HL-60 (cell line): ENCODE measurements around the gene TMEM252.

ENCODE experiments used
- DNase-seq, 2 experiments: peaks; one replicate each; pipeline ENCODE4 v3.0.0-alpha.2; 2010 to 2020; ENCODE audit warnings: low read depth in 1 of 2, low spot score in 1 of 2
- H3K27ac ChIP-seq: fragments of 250-450 bp; sonication (Bioruptor Pico); replicated peaks from 2 replicates; pipeline ENCODE4 v1.5.1; 2020; ENCODE audit warnings: mild to moderate bottlenecking, moderate library complexity
- H3K27me3 ChIP-seq: fragments of 250-450 bp; sonication (Bioruptor Pico); 2 replicates; pipeline ENCODE4 v1.5.1; 2021; ENCODE audit warnings: mild to moderate bottlenecking, moderate library complexity; ENCODE audit not compliant: insufficient read depth, poor library complexity, severe bottlenecking
- H3K4me3 ChIP-seq: replicated peaks from 2 replicates; pipeline ENCODE4 v1.5.1; 2011; ENCODE audit warnings: mild to moderate bottlenecking, control low read depth, low read length; ENCODE audit not compliant: insufficient read depth
- GABPA ChIP-seq: IDR thresholded peaks from 2 replicates; pipeline ENCODE4 v1.6.1; 2012; ENCODE audit warnings: low read depth
- POLR2AphosphoS5 ChIP-seq: IDR thresholded peaks from 2 replicates; pipeline ENCODE4 v1.6.1; 2012; ENCODE audit warnings: low read depth
- SPI1 ChIP-seq: IDR thresholded peaks from 2 replicates; pipeline ENCODE4 v1.6.1; 2012; ENCODE audit warnings: low read depth, mild to moderate bottlenecking, borderline replicate concordance
- TF ChIP-seq, protein P1 (sequence below): IDR thresholded peaks from one replicate; pipeline ENCODE4 v1.5.1; 2011; ENCODE audit warnings: low read length, control low read depth, inconsistent platforms; ENCODE audit not compliant: insufficient read depth
- TF ChIP-seq, protein P2 (sequence below): IDR thresholded peaks from 2 replicates; pipeline ENCODE4 v1.6.1; 2012; ENCODE audit warnings: low read depth; ENCODE audit not compliant: insufficient replicate concordance

Gene TMEM252

DNA sequence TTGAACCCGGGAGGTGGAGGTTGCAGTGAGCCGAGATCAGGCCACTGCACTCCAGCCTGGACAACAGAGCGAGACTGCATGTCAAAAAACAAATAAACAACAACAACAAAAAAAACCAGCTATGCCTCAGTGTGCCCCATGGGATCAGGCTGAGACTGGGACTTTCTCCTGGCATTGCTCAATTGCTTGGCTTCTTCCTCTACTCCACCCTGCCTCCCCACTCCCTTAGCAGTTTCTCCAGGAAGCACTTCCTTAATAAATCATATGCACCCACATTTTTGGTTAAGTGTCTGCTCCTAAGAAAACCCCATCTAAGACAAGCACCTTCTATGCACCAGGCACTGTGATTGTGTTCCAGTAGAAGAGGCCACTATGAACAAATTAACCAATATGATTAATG is 41.0 kb upstream of the TMEM252 start:
- Histone ChIP-seq H3K4me3 (no peak overlapping the region), H3K27me3 (no peaks in the 10 kb centered on the region), H3K27ac (no peak overlapping the region)
- DNase-seq = no peak
- TF ChIP-seq SPI1 (no peak), POLR2AphosphoS5 (no peak)

DNA sequence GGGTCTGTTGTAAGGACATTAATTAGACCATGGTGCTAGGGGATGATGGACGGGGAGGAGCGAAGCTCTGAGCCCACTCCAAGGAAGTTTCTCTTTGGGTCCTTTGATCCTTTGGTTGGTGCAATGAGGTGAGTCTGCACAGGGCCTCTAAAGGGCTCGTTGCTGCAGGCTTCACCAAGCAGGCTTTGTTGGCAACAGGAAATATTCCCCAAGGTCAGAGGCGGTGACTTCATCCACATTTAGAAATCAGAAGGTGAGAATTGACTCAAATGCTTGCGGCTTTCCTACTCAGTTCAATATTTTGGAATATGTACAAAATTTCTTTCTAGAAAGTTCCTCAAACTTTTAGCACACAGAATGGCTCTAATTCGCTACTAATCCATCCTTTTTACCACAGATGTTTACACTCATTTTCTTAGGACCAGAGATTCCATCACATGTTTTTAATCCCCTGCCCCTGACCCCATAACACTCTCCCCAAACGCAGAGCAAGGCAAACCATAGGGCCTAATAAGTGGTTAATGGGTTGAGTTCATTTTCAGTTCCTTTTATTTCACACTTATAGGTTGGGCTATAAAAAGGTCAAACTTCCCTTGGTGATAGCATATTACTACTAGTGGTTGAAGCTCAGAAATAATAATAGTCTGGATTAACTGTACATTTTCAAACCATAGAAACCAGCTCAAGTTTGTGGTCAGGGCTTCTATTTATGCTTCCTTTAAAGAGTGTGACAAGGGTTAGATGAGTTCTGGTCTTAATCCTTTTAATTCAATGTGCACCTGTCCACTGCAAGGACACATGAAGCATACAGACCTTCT is 37.3 kb upstream of the TMEM252 start:
- Histone ChIP-seq H3K4me3 (no peak overlapping the region), H3K27ac (no peak overlapping the region), H3K27me3 (no peaks in the 10 kb centered on the region)
- TF ChIP-seq POLR2AphosphoS5 (no peak), GABPA (no peak), SPI1 (no peak)
- TF ChIP-seq, protein P1, sequence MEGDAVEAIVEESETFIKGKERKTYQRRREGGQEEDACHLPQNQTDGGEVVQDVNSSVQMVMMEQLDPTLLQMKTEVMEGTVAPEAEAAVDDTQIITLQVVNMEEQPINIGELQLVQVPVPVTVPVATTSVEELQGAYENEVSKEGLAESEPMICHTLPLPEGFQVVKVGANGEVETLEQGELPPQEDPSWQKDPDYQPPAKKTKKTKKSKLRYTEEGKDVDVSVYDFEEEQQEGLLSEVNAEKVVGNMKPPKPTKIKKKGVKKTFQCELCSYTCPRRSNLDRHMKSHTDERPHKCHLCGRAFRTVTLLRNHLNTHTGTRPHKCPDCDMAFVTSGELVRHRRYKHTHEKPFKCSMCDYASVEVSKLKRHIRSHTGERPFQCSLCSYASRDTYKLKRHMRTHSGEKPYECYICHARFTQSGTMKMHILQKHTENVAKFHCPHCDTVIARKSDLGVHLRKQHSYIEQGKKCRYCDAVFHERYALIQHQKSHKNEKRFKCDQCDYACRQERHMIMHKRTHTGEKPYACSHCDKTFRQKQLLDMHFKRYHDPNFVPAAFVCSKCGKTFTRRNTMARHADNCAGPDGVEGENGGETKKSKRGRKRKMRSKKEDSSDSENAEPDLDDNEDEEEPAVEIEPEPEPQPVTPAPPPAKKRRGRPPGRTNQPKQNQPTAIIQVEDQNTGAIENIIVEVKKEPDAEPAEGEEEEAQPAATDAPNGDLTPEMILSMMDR = no peak
- TF ChIP-seq, protein P2, sequence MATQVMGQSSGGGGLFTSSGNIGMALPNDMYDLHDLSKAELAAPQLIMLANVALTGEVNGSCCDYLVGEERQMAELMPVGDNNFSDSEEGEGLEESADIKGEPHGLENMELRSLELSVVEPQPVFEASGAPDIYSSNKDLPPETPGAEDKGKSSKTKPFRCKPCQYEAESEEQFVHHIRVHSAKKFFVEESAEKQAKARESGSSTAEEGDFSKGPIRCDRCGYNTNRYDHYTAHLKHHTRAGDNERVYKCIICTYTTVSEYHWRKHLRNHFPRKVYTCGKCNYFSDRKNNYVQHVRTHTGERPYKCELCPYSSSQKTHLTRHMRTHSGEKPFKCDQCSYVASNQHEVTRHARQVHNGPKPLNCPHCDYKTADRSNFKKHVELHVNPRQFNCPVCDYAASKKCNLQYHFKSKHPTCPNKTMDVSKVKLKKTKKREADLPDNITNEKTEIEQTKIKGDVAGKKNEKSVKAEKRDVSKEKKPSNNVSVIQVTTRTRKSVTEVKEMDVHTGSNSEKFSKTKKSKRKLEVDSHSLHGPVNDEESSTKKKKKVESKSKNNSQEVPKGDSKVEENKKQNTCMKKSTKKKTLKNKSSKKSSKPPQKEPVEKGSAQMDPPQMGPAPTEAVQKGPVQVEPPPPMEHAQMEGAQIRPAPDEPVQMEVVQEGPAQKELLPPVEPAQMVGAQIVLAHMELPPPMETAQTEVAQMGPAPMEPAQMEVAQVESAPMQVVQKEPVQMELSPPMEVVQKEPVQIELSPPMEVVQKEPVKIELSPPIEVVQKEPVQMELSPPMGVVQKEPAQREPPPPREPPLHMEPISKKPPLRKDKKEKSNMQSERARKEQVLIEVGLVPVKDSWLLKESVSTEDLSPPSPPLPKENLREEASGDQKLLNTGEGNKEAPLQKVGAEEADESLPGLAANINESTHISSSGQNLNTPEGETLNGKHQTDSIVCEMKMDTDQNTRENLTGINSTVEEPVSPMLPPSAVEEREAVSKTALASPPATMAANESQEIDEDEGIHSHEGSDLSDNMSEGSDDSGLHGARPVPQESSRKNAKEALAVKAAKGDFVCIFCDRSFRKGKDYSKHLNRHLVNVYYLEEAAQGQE = no peak
- DNase-seq = no peak

DNA sequence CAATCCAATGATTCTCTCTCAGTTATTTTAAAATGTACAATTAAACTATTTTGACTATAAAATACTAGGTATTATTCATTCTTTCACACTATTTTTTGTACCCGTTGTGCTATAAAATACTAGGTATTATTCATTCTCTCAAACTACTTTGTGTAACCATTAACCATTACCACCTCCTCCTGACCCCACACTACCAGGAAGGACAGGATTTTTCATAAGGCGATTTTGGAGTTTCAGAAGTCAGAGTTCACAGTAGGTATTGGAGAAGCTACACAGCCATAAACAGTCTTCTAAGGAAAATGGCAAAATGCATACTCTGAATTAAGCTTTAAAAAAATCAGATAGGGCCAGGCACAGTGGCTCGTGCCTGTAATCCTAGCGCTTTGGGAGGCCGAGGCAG is 35.1 kb upstream of the TMEM252 start:
- TF ChIP-seq POLR2AphosphoS5 = no peak
- no peak for TF ChIP-seq SPI1
- TF ChIP-seq, protein P1 = no peak
- TF ChIP-seq, protein P2 = no peak
- TF ChIP-seq GABPA = no peak
- no peak for DNase-seq
- H3K27me3 ChIP-seq = no peaks in the 10 kb centered on the region
- H3K27ac ChIP-seq = no peak overlapping the region
- H3K4me3 ChIP-seq = no peak overlapping the region

DNA sequence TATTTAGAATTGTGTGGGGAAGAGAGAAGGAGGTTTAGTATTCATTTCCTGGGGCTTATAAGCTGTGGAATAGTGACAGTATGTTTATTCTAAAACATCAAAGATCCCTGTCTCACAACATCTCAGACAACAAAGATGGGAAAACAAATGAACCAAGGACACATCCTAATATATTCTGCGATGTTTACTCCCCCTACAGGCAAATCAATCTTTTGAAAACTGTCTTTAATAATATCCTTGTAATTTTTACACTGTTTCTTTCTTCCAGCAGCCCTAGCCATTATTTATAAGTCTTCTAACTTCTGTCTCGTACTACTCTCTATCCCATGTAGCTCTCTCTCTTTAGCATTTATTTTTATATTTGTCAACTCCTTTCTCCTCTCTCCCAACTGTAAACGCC is 33.5 kb upstream of the TMEM252 start:
- no peak for DNase-seq
- no peaks in the 10 kb centered on the region for H3K27me3 ChIP-seq
- no peak overlapping the region for H3K27ac ChIP-seq
- TF ChIP-seq GABPA = no peak
- TF ChIP-seq, protein P1 = no peak
- TF ChIP-seq, protein P2 = no peak
- no peak for TF ChIP-seq POLR2AphosphoS5
- TF ChIP-seq SPI1 = no peak
- no peak overlapping the region for H3K4me3 ChIP-seq
